Mammary microvascular endothelial cell (primary cell): ENCODE data around the gene NR3C1. TPM values are rescaled to one million over a fixed set of nuclear protein-coding genes. Genes with fewer than 3 reads are reported as not detected.

Source experiments
- total RNA-seq: library from RNA; depleted of rRNA; stranded (reverse); fragments of >200 nt; gene quantifications from 2 replicates; pipeline ENCODE4 v1.2.3, GENCODE V29; 2015

Gene NR3C1
- 16.4 and 16.6 TPM in 2 replicates for total RNA-seq

DNA sequence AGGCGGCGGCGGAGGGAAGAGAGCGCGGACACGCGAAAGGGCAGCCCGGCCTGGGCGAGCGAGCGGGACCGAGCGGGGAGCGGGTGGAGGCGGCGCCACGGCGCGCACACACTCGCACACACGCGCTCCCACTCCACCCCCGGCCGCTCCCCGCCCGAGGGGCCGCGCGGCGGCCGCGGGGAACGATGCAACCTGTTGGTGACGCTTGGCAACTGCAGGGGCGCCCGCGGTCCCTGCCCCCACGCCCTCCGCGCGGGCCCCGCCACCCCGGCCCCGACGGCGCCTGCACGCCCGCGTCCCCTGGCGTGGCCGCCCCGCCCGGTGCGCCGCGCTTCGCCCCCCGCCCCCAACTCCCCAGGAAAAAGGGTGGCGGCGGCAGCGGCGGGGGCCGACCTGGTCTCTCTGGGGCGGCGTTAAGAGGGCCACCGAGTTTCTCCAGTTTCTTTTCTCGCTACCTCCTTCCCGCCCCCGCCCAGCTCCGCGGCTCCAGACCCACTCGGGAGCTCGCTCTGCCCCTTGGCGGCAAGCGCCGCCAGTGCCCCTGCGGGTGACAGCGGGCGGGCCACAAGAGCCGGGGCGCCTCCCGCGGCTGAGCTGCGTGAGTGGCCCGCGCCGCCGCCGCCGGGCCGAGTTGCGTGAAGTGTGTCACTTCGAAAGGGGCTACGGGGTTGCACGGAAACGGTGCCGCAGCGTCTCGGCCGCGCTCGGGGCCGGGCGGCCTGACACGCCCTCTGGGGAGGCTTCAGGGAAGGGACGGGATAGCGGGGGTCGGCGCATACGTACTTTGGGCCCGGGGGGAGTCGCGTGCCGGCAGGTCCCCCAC is at the start of gene NR3C1:
Gene NR3C1 (minus strand): TSS at position 94 of the 823 bp plus-strand sequence. CDS start 2,847 bp downstream, outside the sequence.

